ENCODE measurements around the gene ADCYAP1R1.

GRCh38 chr7:31044529-31044928 lies 7.6 kb upstream of the ADCYAP1R1 start:
- no peak for TF ChIP-seq CTCF (conservative IDR thresholded peaks at IDR 0.05; ENCODE audit: low read length)
- TF ChIP-seq EZH2phosphoT487 (IDR thresholded peaks at IDR 0.05; ENCODE audit: borderline replicate concordance, low read depth, low read length): no peak

Measured in OCI-LY7 (cell line).